ENCODE data around the gene CAVIN2. TPM values are rescaled to one million over a fixed set of nuclear protein-coding genes. Genes with fewer than 3 reads are reported as not detected.

Gene CAVIN2
- total and polyA plus RNA-seq, 8 donors: 73.6 to 129 (median 104) TPM

DNA sequence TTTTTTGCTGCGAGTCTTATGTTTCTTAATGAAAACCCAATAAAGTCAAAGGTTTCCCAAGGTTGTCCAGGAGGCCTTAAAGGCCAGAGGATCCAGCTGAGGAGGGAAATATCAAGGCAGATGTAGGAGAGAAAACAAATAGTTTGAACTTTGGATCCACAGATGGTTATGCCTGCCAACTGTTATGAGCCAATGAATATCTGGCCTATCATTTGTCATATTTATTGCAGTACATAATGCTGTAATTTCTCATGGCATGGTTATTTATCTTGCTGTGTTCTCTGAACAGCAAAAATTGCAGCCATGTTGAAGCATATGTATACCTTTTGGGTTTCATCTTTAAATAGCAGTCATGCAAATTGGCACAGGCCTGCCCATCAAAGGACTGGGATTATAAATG, 38.2 kb upstream of the CAVIN2 start:
- TF ChIP-seq, protein P1, sequence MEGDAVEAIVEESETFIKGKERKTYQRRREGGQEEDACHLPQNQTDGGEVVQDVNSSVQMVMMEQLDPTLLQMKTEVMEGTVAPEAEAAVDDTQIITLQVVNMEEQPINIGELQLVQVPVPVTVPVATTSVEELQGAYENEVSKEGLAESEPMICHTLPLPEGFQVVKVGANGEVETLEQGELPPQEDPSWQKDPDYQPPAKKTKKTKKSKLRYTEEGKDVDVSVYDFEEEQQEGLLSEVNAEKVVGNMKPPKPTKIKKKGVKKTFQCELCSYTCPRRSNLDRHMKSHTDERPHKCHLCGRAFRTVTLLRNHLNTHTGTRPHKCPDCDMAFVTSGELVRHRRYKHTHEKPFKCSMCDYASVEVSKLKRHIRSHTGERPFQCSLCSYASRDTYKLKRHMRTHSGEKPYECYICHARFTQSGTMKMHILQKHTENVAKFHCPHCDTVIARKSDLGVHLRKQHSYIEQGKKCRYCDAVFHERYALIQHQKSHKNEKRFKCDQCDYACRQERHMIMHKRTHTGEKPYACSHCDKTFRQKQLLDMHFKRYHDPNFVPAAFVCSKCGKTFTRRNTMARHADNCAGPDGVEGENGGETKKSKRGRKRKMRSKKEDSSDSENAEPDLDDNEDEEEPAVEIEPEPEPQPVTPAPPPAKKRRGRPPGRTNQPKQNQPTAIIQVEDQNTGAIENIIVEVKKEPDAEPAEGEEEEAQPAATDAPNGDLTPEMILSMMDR (IDR thresholded peaks at IDR 0.05): no peak
- no peaks in the 10 kb centered on the region for H3K36me3 ChIP-seq
- H3K4me1 ChIP-seq: no peaks in the 10 kb centered on the region
- intact Hi-C loops (cut with DNase I): no loop called here
- no peak overlapping the region for H3K27ac ChIP-seq
- ATAC-seq: no peak
- H3K9me3 ChIP-seq: peaks cover 0 to 7% of the 10 kb centered on the region in 2 donors
- DNase-seq: no peak
- no peak overlapping the region for H3K4me3 ChIP-seq
- H3K27me3 ChIP-seq: no peaks in the 10 kb centered on the region

DNA sequence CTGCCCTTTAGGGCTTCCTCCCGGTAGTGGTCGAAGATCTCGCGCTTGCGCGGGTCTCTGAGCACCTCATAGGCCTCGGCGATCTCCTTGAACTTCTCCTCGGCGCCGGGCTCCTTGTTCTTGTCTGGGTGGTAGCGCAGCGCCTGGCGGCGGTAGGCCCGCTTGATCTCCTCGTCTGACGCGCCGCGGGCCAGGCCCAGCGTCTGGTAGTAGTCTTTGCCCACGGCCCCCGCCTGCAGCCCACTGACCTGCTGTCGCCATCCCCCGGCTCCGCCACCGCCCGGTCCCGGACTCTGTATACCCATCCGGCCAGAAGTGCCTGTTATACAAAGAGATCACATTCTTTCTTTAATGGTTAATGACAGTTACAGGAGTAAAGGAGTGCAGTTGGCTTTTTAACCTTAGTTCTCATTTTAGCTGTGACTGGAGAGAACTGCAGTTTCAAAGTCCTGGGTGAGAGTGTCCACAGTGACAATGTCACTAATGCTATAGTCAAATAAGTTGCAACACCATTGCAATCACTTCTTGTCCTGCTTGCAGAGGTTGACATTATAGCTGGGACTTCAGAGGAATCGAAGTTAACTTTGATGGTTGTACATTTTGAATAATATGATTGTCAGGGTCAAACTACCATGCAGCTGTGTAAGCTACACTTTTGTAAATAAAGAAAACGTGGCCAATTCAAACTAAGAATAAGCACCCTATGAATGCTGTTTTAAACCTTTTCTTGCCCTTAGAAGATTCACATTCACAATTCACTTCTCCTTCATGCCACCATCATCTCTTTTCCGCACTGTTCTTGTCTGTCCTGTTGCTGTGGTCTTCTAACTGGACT, 35.3 kb upstream of the CAVIN2 start:
- Histone ChIP-seq H3K27ac (no peak overlapping the region), H3K4me1 (no peaks in the 10 kb centered on the region), H3K9me3 (peaks cover 0 to 7% of the 10 kb centered on the region in 2 donors), H3K27me3 (no peaks in the 10 kb centered on the region), H3K4me3 (no peak overlapping the region), H3K36me3 (no peaks in the 10 kb centered on the region)
- ATAC-seq (no peak), DNase-seq (peak in 1 of 4 donors; percentile 75)
- TF ChIP-seq, protein P1 (IDR thresholded peaks at IDR 0.05): no peak
- intact Hi-C loops (cut with DNase I): no loop called here

DNA sequence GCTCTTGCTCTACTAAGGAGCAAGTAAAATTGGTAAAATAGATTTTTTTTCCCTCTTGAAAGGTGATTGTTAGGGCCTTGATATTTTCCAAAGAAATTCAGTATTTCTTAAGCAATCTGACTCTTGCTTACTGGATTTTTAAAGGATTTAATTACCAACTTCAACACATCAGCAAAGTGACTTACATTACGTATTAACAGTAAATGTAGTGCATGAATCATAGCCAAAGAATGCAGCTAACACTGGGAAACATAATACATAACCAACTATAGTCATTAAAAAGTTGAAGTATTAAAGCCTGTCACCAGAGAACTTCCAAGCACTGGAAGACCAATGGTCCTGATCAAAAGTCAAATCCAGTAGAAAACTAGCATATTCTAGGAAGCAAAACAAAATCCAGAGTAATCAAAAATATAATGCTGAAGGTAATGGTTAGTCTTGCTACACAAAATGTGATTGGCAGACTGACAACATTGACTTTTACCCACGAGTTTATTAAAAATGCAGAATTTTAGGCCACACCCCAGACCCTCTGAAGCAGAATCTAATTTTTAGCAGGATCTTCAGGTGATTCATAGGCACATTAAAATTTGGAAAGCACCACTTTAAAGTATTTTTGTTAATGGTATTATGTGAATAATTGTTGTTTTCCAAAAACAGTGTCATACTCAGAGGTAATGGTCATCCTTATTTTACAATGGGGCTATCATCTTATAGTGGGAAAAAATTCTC, 31.8 kb upstream of the CAVIN2 start:
- no peak overlapping the region for H3K4me3 ChIP-seq
- peaks cover 0 to 7% of the 10 kb centered on the region in 2 donors for H3K9me3 ChIP-seq
- H3K4me1 ChIP-seq: no peaks in the 10 kb centered on the region
- intact Hi-C loops (cut with DNase I): no loop called here
- no peak overlapping the region for H3K27ac ChIP-seq
- H3K27me3 ChIP-seq: no peaks in the 10 kb centered on the region
- ATAC-seq (peak; percentile 86), DNase-seq (no peak)
- TF ChIP-seq, protein P1 (IDR thresholded peaks at IDR 0.05): no peak
- no peaks in the 10 kb centered on the region for H3K36me3 ChIP-seq

DNA sequence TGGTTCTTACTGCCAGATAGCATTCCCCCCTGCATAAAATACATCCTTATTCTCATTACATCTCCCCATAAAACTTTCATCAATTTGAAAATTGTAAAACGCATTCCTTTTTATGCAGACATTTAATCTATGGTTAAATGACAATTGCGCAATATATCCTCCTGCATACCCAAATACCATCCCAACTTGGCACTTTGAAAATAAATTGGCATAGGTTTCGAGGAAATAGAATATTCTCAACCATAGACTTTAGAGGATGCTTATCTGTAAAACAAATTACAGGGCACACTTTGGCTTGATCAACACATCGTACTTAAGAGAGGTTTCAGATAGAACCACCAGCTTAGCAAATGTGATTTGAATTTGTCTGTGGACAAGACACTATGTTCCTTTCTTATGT, 31.0 kb upstream of the CAVIN2 start:
- H3K27me3 ChIP-seq: no peaks in the 10 kb centered on the region
- TF ChIP-seq, protein P1 (IDR thresholded peaks at IDR 0.05): no peak
- DNase-seq (no peak), ATAC-seq (no peak)
- intact Hi-C loops (cut with DNase I): no loop called here
- H3K27ac ChIP-seq: no peak overlapping the region
- H3K36me3 ChIP-seq: no peaks in the 10 kb centered on the region
- no peak overlapping the region for H3K4me3 ChIP-seq
- no peaks in the 10 kb centered on the region for H3K4me1 ChIP-seq
- peaks cover 0 to 7% of the 10 kb centered on the region in 2 donors for H3K9me3 ChIP-seq

DNA sequence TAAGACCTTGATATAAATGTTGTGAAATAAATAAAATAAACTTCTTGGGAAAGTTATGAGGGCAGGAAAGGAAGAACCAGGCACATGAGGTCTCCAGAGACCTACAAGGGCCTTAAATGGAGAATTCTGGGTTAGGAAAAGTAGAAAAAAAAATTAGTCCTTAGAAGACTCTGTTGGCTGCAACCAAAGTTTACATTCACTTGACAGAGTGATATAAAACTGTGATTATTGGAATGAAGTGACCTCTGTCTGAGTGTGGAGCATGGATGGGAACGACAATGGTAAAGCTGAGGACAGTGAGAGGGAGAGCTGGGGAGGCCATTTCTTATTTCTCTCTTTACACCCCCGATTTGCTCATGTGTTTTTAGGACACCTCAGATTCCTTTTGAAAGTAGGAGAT, 29.0 kb upstream of the CAVIN2 start:
- intact Hi-C loops (cut with DNase I): no loop called here
- no peaks in the 10 kb centered on the region for H3K27me3 ChIP-seq
- ATAC-seq: no peak
- no peak overlapping the region for H3K27ac ChIP-seq
- no peak for DNase-seq
- H3K36me3 ChIP-seq: no peaks in the 10 kb centered on the region
- no peak overlapping the region for H3K4me3 ChIP-seq
- TF ChIP-seq, protein P1 (IDR thresholded peaks at IDR 0.05): no peak
- no peaks in the 10 kb centered on the region for H3K4me1 ChIP-seq
- no peaks in the 10 kb centered on the region for H3K9me3 ChIP-seq

Measured in left lung (tissue), 10 donors.